Measurements from ENCODE around the gene SLC16A10.
"Not testable (repeated sequence)": the region's sequence is repeated elsewhere in the genome, so short reads cannot be mapped to it uniquely, and the experiment has no call there.

Gene SLC16A10

DNA sequence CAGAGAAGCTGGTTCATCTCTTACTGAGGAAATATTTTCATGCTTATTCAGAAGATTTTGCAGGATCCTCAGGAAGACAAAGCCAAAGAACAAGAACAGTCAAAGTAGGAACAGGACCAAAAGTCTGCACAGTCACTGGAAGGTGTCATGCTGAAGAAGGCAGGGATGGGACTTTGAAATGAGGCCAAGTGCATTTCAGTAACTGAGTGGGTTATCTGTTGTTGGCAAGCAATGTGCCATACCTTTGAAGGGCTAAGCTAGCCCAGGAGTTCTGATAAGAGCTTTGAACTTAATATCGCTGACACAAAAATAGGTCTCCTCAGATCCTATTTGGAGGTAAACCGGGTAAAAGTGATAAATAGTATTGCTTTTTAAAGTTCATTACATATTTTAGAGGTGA lies 31.5 kb downstream of the SLC16A10 start:
- no peak overlapping the region for H3K4me3 ChIP-seq (ENCODE audit: low read length)
- no peak for DNase-seq (ENCODE audit: low read depth)
- no peak for TF ChIP-seq CTCF (conservative IDR thresholded peaks at IDR 0.05; ENCODE audit: low read depth, low read length)

DNA sequence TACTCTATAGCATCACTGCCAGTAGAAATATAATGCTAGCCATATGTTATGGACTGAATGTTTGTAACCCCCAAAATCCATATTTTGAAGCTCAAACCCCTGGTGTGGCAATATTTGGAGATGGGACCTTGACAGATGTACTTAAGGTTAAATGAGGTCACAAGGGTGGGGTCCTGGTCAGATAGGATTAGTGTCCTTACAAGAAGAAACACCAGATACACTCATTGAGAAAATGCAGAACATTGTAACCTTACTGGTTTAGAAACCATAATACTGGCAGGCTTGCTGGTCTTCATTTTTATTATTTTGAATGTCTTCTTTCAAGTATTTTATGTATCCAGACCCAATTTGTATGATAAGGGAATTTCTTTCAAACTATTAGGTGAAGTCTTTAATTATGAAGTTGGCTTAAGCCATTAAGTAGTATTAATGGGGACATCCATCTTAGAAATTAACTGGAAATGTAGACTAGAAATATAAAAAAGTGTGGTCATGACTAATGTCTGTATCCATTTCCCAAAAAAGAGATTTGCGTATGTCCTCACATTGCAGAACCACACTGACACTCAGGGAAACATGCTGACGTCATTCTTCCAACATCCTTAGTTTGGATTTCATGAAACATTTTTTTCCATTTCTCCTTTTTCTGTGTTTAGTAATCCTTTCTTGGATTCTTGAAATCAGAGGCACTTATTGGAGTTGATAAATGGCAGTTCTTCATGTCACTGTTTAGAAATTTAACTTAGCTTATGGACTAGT lies 32.4 kb downstream of the SLC16A10 start:
- H3K4me3 ChIP-seq (ENCODE audit: low read length) = no peak overlapping the region
- TF ChIP-seq CTCF (conservative IDR thresholded peaks at IDR 0.05; ENCODE audit: low read depth, low read length) = no peak
- DNase-seq (ENCODE audit: low read depth) = no peak

DNA sequence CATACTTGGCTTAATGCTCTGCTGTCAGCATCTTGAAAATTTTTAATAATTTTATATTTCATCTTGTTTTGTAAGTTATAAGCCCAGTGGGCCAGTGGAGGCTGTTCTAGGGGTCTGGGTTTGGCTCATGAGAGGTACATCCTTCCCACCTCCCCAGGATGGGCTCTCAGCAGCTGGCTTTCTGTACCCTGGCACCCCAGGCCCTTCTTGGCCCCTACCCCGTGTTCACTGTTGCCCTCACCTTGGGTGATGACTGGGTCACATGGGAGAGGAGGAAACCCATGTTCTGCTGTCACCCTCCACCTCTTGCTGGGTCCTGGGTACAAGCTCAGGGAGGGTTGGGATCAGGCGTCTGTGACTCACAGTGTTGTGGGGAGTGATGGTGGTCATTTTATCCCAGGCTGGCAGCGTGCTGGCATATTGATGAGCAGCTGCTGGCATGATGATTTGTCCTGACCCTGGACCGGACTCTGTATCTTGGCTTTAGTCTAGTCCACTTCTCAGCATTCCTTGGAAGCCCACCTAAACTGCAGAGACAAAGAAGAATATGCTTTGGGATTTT lies 34.6 kb downstream of the SLC16A10 start:
- TF ChIP-seq CTCF (conservative IDR thresholded peaks at IDR 0.05; ENCODE audit: low read depth, low read length) = no peak
- H3K4me3 ChIP-seq (ENCODE audit: low read length) = no peak overlapping the region
- no peak for DNase-seq (ENCODE audit: low read depth)

- no peak overlapping the region for H3K4me3 ChIP-seq (ENCODE audit: low read length)
- DNase-seq (ENCODE audit: low read depth) = no peak
- TF ChIP-seq CTCF (conservative IDR thresholded peaks at IDR 0.05; ENCODE audit: low read depth, low read length) = no peak
These were observed 35.4 kb downstream of the SLC16A10 start for GRCh38 chr6:111122458-111123286.

DNA sequence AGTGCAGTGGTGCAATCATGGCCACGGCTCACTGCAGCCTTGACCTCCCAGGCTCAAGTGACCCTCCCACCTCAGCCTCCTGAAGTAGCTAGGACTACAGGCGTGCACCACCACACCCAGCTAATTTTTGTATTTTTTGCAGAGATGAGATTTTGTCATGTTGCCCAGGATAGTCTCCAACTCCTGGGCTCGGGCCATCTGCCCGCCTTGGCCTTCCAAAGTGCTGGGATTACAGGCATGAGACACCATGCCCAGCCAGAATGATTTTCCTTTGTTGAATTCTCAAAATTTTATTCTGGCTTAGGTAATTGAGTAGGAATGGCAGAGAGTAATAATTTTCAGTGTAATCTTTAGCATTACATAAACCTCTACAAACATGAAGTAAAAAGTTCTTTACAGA lies 37.1 kb downstream of the SLC16A10 start:
- TF ChIP-seq CTCF (conservative IDR thresholded peaks at IDR 0.05; ENCODE audit: low read depth, low read length) = no peak
- no peak for DNase-seq (ENCODE audit: low read depth)
- no peak overlapping the region for H3K4me3 ChIP-seq (ENCODE audit: low read length)

GRCh38 chr6:111129013-111129412 lies 41.7 kb downstream of the SLC16A10 start:
- no peak for TF ChIP-seq CTCF (conservative IDR thresholded peaks at IDR 0.05; ENCODE audit: low read depth, low read length)
- DNase-seq (ENCODE audit: low read depth) = no peak
- no peak overlapping the region for H3K4me3 ChIP-seq (ENCODE audit: low read length)

DNA sequence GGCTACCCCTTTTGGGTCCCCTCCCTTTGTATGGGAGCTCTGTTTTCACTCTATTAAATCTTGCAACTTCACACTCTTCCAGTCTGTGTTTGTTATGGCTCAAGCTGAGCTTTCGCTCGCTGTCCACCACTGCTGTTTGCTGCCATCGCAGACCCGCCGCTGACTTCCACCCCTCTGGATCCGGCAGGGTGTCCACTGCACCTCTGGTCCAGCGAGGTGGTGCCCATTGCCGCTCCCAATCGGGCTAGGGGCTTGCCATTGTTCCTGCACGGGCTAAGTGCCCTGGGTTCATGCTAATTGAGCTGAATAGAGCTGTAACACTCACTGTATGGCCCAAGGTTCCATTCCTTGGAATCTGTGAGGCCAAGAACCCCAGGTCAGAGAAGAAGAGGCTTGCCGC lies 43.7 kb downstream of the SLC16A10 start:
- H3K4me3 ChIP-seq (ENCODE audit: low read length); DNase-seq (ENCODE audit: low read depth): not testable (repeated sequence)

DNA sequence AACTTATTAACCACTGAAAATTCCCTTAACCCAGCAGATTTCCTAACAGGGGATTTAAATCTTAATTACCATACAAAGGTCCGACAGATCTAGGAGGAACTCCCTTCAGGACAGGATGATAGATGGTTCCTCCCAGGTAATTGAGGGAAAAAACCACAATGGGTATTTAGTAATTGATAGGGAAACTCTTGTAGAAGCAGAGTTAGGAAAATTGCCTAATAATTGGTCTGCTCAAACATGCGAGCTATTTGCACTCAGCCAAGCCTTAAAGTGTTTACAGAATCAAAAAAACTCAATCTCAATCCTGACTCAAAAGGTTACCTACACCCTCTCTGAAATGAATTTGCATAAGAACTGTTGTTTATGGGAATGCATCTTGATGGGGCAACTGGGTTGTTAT lies 45.4 kb downstream of the SLC16A10 start:
- not testable (repeated sequence) for DNase-seq (ENCODE audit: low read depth)

GRCh38 chr6:111134236-111134869 lies 47.0 kb downstream of the SLC16A10 start:
- DNase-seq (ENCODE audit: low read depth); H3K4me3 ChIP-seq (ENCODE audit: low read length): not testable (repeated sequence)

More for the DNA sequence above, 45.4 kb downstream of the SLC16A10 start:
- not testable (repeated sequence) for H3K4me3 ChIP-seq (ENCODE audit: low read length)

GRCh38 chr6:111137489-111138093 lies 50.3 kb downstream of the SLC16A10 start:
- not testable (repeated sequence) for DNase-seq (ENCODE audit: low read depth)

More at GRCh38 chr6:111137489-111138093, 50.3 kb downstream of the SLC16A10 start:
- not testable (repeated sequence) for H3K4me3 ChIP-seq (ENCODE audit: low read length)

Measured in retinal pigment epithelial cell (primary cell).